Measurements from ENCODE around the gene UBE2D3. TPM values are rescaled to one million over a fixed set of nuclear protein-coding genes. Genes with fewer than 3 reads are reported as not detected.

Gene UBE2D3
- total RNA-seq, 1 donor from 2014 or later = 204 TPM

- DNase-seq (ENCODE audit: low read depth) (no peak), FAIRE-seq (no peak)
- Histone ChIP-seq H3K36me3 (ENCODE audit: control insufficient read depth, insufficient read depth, low read length) (no peaks in the 10 kb centered on the region), H3K4me3 (ENCODE audit: low read depth, low read length) (no peak overlapping the region), H3K27me3 (ENCODE audit: control insufficient read depth, insufficient read depth, low read length) (no peaks in the 10 kb centered on the region)
- TF ChIP-seq, protein P1, sequence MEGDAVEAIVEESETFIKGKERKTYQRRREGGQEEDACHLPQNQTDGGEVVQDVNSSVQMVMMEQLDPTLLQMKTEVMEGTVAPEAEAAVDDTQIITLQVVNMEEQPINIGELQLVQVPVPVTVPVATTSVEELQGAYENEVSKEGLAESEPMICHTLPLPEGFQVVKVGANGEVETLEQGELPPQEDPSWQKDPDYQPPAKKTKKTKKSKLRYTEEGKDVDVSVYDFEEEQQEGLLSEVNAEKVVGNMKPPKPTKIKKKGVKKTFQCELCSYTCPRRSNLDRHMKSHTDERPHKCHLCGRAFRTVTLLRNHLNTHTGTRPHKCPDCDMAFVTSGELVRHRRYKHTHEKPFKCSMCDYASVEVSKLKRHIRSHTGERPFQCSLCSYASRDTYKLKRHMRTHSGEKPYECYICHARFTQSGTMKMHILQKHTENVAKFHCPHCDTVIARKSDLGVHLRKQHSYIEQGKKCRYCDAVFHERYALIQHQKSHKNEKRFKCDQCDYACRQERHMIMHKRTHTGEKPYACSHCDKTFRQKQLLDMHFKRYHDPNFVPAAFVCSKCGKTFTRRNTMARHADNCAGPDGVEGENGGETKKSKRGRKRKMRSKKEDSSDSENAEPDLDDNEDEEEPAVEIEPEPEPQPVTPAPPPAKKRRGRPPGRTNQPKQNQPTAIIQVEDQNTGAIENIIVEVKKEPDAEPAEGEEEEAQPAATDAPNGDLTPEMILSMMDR (IDR thresholded peaks at IDR 0.05; ENCODE audit: insufficient read depth, low read length, severe bottlenecking) = no peak
These were observed 51.5 kb downstream of the UBE2D3 start for GRCh38 chr4:102775805-102776204.

GRCh38 chr4:102774254-102774653, 53.1 kb downstream of the UBE2D3 start:
- no peak for FAIRE-seq
- DNase-seq (ENCODE audit: low read depth) = no peak
- TF ChIP-seq, protein P1 (IDR thresholded peaks at IDR 0.05; ENCODE audit: insufficient read depth, low read length, severe bottlenecking) = no peak

GRCh38 chr4:102772738-102773340, 54.5 kb downstream of the UBE2D3 start:
- H3K4me3 ChIP-seq (ENCODE audit: low read depth, low read length) = no peak overlapping the region
- H3K27me3 ChIP-seq (ENCODE audit: control insufficient read depth, insufficient read depth, low read length) = no peaks in the 10 kb centered on the region
- H3K36me3 ChIP-seq (ENCODE audit: control insufficient read depth, insufficient read depth, low read length) = no peaks in the 10 kb centered on the region
- DNase-seq (ENCODE audit: low read depth) (no peak), FAIRE-seq (no peak)
- TF ChIP-seq, protein P1 (IDR thresholded peaks at IDR 0.05; ENCODE audit: insufficient read depth, low read length, severe bottlenecking) = no peak

More at GRCh38 chr4:102774254-102774653, 53.1 kb downstream of the UBE2D3 start:
- Histone ChIP-seq H3K36me3 (ENCODE audit: control insufficient read depth, insufficient read depth, low read length) (no peaks in the 10 kb centered on the region), H3K4me3 (ENCODE audit: low read depth, low read length) (no peak overlapping the region), H3K27me3 (ENCODE audit: control insufficient read depth, insufficient read depth, low read length) (no peaks in the 10 kb centered on the region)

DNA sequence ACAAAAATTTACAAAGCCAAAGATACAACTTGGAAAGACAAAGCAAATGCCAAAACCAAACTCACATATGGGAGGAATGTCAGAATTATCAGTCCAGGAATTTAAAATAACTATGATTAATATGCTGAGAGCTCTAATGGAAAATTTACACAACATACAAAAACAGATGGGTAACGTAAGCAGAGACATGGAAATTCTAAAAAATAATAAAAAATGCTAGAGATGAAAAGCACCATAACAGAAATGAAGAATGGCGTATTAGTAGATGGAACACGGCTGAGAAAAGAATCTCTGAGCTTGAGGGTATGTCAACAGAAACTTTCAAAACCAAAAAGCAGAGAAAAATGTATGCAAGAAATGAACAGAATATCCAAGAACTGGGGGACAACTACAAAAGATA, 62.5 kb downstream of the UBE2D3 start:
- no peaks in the 10 kb centered on the region for H3K36me3 ChIP-seq (ENCODE audit: control insufficient read depth, insufficient read depth, low read length)
- DNase-seq (ENCODE audit: low read depth) (no peak), FAIRE-seq (no peak)
- H3K4me3 ChIP-seq (ENCODE audit: low read depth, low read length) = no peak overlapping the region
- TF ChIP-seq, protein P1 (IDR thresholded peaks at IDR 0.05; ENCODE audit: insufficient read depth, low read length, severe bottlenecking) = no peak
- H3K27me3 ChIP-seq (ENCODE audit: control insufficient read depth, insufficient read depth, low read length) = no peaks in the 10 kb centered on the region

GRCh38 chr4:102761906-102762305, 65.4 kb downstream of the UBE2D3 start:
- FAIRE-seq (no peak), DNase-seq (ENCODE audit: low read depth) (no peak)
- TF ChIP-seq, protein P1 (IDR thresholded peaks at IDR 0.05; ENCODE audit: insufficient read depth, low read length, severe bottlenecking) = no peak
- H3K36me3 ChIP-seq (ENCODE audit: control insufficient read depth, insufficient read depth, low read length) = no peaks in the 10 kb centered on the region
- H3K27me3 ChIP-seq (ENCODE audit: control insufficient read depth, insufficient read depth, low read length) = no peaks in the 10 kb centered on the region
- H3K4me3 ChIP-seq (ENCODE audit: low read depth, low read length) = no peak overlapping the region

DNA sequence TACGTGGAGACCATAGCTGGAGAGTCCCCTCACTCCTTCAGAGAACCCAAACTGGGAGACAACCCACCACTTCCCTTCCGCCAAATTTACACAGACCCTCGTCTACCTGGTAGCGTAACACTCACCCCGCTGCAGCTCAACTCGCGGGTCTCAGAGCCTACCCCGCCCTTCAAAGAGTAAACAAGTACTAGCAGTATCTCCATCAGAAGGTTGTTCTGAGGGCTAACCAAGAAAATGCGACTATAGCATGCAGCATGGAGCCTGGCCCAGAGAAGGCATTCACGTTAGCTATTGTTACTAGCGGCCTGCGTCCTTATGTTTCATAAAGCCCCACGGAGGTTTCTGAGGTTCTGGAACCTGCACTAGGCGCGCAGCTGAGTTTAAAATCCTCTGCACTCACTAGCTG, 66.1 kb downstream of the UBE2D3 start:
- H3K4me3 ChIP-seq (ENCODE audit: low read depth, low read length) = peak overlapping the region; percentile 80
- no peaks in the 10 kb centered on the region for H3K36me3 ChIP-seq (ENCODE audit: control insufficient read depth, insufficient read depth, low read length)
- TF ChIP-seq, protein P1 (IDR thresholded peaks at IDR 0.05; ENCODE audit: insufficient read depth, low read length, severe bottlenecking) = no peak
- FAIRE-seq (no peak), DNase-seq (ENCODE audit: low read depth) (peak; percentile 7)
- H3K27me3 ChIP-seq (ENCODE audit: control insufficient read depth, insufficient read depth, low read length) = no peaks in the 10 kb centered on the region
